AG10803 (cell line): ENCODE measurements around the gene DBNDD2.

Experiments used
- DNase-seq: peaks from one replicate; pipeline ENCODE4 v3.0.0; 2010; ENCODE audit warnings: low read depth
- H3K4me3 ChIP-seq: 2 replicates; pipeline ENCODE4 v1.5.1; 2011; ENCODE audit warnings: mild to moderate bottlenecking, low read length, control low read depth
- TF ChIP-seq, protein P1 (sequence below): conservative IDR thresholded peaks from 2 replicates; pipeline ENCODE4 v1.5.1; 2011; ENCODE audit warnings: mild to moderate bottlenecking, low read length, control low read depth, inconsistent platforms

Gene DBNDD2

GRCh38 chr20:45372646-45373352 lies 35.3 kb upstream of the DBNDD2 start:
- DNase-seq = peak; percentile 16
- H3K4me3 ChIP-seq = no peak overlapping the region; the same call in 1 of the 2 replicates
- TF ChIP-seq, protein P1, sequence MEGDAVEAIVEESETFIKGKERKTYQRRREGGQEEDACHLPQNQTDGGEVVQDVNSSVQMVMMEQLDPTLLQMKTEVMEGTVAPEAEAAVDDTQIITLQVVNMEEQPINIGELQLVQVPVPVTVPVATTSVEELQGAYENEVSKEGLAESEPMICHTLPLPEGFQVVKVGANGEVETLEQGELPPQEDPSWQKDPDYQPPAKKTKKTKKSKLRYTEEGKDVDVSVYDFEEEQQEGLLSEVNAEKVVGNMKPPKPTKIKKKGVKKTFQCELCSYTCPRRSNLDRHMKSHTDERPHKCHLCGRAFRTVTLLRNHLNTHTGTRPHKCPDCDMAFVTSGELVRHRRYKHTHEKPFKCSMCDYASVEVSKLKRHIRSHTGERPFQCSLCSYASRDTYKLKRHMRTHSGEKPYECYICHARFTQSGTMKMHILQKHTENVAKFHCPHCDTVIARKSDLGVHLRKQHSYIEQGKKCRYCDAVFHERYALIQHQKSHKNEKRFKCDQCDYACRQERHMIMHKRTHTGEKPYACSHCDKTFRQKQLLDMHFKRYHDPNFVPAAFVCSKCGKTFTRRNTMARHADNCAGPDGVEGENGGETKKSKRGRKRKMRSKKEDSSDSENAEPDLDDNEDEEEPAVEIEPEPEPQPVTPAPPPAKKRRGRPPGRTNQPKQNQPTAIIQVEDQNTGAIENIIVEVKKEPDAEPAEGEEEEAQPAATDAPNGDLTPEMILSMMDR = no peak

DNA sequence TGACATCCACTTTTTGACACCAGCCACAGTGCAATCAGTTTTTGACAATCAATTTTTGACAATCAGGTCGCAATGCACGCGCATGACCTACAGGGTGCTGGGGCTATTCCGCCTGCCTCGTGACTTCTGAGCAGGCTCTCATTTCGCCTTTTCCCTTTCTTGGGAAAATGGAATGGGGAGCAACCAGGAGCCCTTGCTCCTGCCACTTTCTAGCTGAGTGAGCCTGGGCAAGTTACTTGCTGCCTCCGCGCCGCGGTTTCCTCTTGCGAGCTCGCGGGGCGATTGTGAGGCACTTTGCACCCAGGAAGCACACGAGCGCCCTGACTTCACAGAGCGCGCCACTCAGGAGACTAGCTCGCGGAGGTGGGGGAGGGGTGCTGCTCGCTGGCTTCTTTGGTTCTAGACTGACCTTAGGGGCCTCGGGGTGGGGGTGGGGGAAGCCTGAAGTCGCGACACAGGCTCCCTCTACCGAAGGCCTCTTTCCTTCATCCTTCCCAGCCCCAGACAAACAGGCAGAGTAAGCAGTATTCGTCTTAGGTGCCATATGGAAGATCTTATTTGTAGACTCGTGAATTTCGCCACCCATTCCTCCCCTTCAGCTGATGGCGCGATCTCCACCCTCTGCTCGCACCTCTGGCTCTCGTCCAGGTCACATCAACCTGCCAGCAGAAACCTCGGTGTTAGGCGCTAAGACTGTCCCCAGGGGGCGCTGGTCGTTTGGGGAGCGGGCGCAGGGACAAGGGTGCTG lies 34.6 kb upstream of the DBNDD2 start:
- TF ChIP-seq, protein P1 = peak; percentile 84
- peak overlapping the region; percentile 65 for H3K4me3 ChIP-seq
- DNase-seq = peak; percentile 70

GRCh38 chr20:45374101-45374467 lies 34.0 kb upstream of the DBNDD2 start:
- TF ChIP-seq, protein P1 = no peak
- DNase-seq = no peak
- H3K4me3 ChIP-seq = peak overlapping the region; percentile 65; the same call in 1 of the 2 replicates

GRCh38 chr20:45374966-45375365 lies 33.1 kb upstream of the DBNDD2 start:
- TF ChIP-seq, protein P1 = no peak
- H3K4me3 ChIP-seq = no peak overlapping the region
- DNase-seq = no peak

DNA sequence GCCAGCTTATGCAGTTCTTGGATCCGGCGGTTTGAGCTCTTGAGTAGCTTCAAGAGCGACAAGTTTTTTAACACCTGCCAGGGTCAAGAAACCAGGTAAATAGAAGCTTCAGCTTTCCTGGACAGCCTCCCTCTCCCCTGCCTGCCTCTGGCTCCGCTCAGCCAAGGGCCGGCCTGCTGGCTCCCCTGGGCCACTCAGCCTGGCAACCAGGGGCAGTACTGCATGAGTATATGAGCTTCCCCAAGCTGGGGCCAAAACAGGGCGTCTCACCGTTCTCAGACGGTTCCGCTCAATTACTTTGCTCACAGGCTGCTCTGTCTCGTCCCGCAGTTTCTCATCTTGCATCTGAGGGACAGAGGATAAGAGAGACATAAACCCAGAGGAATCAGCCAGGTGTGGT lies 30.8 kb upstream of the DBNDD2 start:
- DNase-seq = no peak
- no peak overlapping the region for H3K4me3 ChIP-seq
- TF ChIP-seq, protein P1 = no peak

- TF ChIP-seq, protein P1 = no peak
- no peak for DNase-seq
- H3K4me3 ChIP-seq = no peak within 1 kb of the TSS
Measured at GRCh38 chr20:45378191-45378590, 29.9 kb upstream of the DBNDD2 start, which contains the start of gene TP53TG5. Gene TP53TG5, minus strand, starts transcription at chr20:45378325. Its CDS starts 89 bp downstream, at chr20:45378236.

DNA sequence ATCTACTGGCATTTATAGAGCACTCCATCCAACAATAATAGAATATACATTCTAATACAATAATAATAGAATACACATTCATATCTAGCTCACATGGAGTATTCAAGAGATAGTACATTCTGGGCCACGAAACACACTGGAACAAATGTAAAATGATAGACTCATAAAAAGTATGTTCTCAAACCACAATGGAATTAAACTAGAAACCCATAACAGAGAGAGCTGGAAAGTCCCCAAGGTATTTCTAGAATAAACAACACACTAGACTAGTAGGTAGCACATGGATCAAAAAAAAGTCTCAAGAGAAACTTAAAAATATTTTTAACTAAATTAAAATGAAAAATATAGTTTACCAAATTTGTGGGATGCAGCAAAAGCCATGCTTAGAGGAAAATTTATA lies 20.8 kb upstream of the DBNDD2 start:
- no peak for DNase-seq
- TF ChIP-seq, protein P1 = no peak
- H3K4me3 ChIP-seq = no peak overlapping the region
